ENCODE results near the gene LIN54.

DNA sequence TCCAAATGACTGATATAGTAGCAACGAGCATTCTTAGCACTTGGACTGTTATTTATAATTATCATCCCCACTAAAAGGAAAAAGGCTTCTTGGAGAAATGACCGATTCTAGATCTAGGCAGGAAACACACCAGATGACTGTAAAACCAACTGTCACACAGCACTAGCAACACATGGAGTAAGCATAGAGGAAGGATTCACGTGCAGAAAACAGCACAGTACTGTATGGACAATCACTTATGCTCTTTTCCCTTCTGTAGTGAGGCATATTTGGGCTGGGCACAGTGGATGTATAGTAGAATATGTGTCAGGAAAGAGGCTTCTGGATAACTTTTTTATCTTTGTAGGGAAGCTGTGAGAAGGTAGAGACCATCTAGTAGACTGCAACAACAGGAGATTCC is 18.4 kb upstream of the LIN54 start:
- TF ChIP-seq POLR2A (IDR thresholded peaks at IDR 0.05) (no peak), CTCF (IDR thresholded peaks at IDR 0.05) (no peak)
